Activated CD8-positive, alpha-beta memory T cell treated with anti-CD3 and anti-CD28 coated beads, Interleukin-2, amount 10 ng/mL, durations not matched to agents 7 days and 5 days (primary cell): Measurements from ENCODE around the gene VPREB3. TPM values are rescaled to one million over a fixed set of nuclear protein-coding genes. Genes with fewer than 3 reads are reported as not detected.

Source experiments
- ATAC-seq: fragments of 150-1000 bp; cut with Tn5 transposase; one replicate; pipeline ENCODE4 v1.10.0; 2021; ENCODE audit warnings: moderate library complexity
- CTCF ChIA-PET: fragments of 350-600 bp; sonication (Branson Sonifier 250); formaldehyde crosslinking; loops from one replicate; lab custom pipeline; 2021; ENCODE audit warnings: antibody characterized with exemption; lab: Charles Lee
- DNase-seq: peaks from one replicate; pipeline ENCODE4 v3.0.0-alpha.2; 2020
- H3K27ac Mint-ChIP-seq: one replicate; pipeline ENCODE4 v1.8.0; 2021; ENCODE audit warnings: mild to moderate bottlenecking, mixed read lengths
- H3K27me3 Mint-ChIP-seq: one replicate; pipeline ENCODE4 v1.8.0; 2021; ENCODE audit warnings: mixed read lengths
- H3K36me3 Mint-ChIP-seq: one replicate; pipeline ENCODE4 v1.8.0; 2021; ENCODE audit warnings: mild to moderate bottlenecking, mixed read lengths
- H3K4me1 Mint-ChIP-seq: one replicate; pipeline ENCODE4 v1.8.0; 2021; ENCODE audit warnings: mixed read lengths
- H3K4me3 Mint-ChIP-seq: one replicate; pipeline ENCODE4 v1.8.0; 2021; ENCODE audit warnings: mild to moderate bottlenecking, moderate library complexity, mixed read lengths
- H3K9me3 Mint-ChIP-seq: one replicate; pipeline ENCODE4 v1.8.0; 2022; ENCODE audit warnings: low read depth, mixed read lengths
- total RNA-seq, 2 experiments: library from RNA; stranded (reverse); gene quantifications; one replicate each; pipeline ENCODE4 v1.2.3, GENCODE V29; 2021

The VPREB3 gene
- total RNA-seq, 2 experiments from 2014 or later: 0.70 TPM; not detected in 1

DNA sequence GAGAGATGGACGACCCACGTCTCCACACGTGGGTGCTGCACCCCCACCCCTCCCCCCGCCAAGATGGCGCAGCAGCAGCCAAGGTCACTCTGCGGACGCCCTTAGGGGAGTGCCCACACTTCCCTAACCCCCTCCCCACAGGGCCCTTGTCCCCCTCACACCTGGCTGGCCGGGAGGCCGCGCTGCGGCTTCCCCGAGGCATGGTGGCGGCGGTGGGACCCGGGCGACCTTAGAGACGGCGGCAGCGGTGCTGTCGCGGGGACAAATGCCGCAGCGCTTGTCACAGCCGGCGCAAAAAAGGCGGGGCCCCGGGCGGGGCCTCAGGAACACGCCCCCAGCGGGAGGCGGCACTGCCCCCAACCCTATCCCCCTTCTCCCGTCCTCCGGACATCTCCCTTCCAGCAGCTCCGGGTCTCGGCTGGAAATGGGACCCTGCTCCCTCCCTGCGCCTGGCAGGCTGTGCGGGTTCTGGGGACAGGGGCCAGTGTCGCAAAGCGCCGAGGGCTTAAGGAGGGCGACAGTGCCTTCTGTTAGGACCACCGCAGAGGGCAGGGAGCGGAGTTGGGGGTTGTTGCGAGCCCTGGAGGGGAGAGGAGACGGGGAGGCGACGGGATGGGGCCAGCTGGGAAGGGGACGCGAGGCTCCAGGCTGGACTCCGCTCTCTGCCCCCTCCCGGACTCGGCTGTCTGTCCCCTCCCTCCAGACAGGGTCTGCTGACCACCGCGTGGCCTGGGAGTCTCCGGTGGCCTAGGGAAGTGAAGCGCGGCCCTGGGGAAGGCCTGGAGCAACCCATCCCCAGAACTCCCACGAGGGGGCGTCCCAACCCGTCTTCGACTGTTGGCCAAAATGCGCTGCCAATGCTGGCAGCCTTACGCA lies 13.7 kb upstream of the VPREB3 start, which contains the start of gene CHCHD10:
TSS of gene CHCHD10 (minus strand) at position 300 of the 876 bp plus-strand sequence. CDS start at position 202, 98 bp downstream.
- Mint-ChIP-seq H3K4me3 (peak within 1 kb of the TSS; percentile 75), H3K27me3 (no peaks in the 10 kb centered on the region), H3K4me1 (peaks cover 53% of the 10 kb centered on the region), H3K36me3 (peaks cover 3% of the 10 kb centered on the region), H3K9me3 (no peaks in the 10 kb centered on the region), H3K27ac (peak within 1 kb of the TSS; percentile 75)
- DNase-seq (peak; percentile 85), ATAC-seq (peak; percentile 71)
- CTCF ChIA-PET: interaction anchor here (0.5 to 8.8 kb wide), 16 partner anchors 10 to 273 kb away, joined by 3 to 95 read pairs (median 4); partner anchors contain the start of genes SLC2A11 and ZNF70

DNA sequence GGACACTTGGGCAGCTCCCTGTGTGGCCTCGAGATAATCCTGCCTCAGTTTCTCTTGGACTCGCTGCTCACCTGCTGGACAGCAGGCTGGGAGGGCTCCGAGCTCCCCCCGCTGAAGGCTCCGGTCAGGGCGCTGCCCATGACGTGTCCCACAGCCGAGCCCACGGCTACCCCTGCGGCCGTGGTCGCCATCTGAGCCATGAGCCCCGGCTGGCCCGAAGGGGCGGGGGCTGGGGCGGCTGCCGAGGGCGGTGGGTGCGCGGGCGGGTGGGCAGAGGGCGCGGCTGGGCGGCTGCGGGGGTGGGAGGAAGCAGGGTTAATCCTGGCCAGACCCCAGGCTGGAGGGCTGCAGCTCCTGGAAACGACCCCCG lies 13.1 kb upstream of the VPREB3 start:
- H3K4me1 Mint-ChIP-seq: peaks cover 57% of the 10 kb centered on the region
- peaks cover 3% of the 10 kb centered on the region for H3K36me3 Mint-ChIP-seq
- no peak for DNase-seq
- no peaks in the 10 kb centered on the region for H3K9me3 Mint-ChIP-seq
- H3K27ac Mint-ChIP-seq: peak overlapping the region; percentile 73
- ATAC-seq: peak; percentile 6
- CTCF ChIA-PET: interaction anchor here (0.5 to 8.8 kb wide), 18 partner anchors 12 to 177 kb away, joined by 3 to 95 read pairs (median 5); partner anchors contain the start of genes SLC2A11 and ZNF70
- no peaks in the 10 kb centered on the region for H3K27me3 Mint-ChIP-seq
- H3K4me3 Mint-ChIP-seq: peak overlapping the region; percentile 75

DNA sequence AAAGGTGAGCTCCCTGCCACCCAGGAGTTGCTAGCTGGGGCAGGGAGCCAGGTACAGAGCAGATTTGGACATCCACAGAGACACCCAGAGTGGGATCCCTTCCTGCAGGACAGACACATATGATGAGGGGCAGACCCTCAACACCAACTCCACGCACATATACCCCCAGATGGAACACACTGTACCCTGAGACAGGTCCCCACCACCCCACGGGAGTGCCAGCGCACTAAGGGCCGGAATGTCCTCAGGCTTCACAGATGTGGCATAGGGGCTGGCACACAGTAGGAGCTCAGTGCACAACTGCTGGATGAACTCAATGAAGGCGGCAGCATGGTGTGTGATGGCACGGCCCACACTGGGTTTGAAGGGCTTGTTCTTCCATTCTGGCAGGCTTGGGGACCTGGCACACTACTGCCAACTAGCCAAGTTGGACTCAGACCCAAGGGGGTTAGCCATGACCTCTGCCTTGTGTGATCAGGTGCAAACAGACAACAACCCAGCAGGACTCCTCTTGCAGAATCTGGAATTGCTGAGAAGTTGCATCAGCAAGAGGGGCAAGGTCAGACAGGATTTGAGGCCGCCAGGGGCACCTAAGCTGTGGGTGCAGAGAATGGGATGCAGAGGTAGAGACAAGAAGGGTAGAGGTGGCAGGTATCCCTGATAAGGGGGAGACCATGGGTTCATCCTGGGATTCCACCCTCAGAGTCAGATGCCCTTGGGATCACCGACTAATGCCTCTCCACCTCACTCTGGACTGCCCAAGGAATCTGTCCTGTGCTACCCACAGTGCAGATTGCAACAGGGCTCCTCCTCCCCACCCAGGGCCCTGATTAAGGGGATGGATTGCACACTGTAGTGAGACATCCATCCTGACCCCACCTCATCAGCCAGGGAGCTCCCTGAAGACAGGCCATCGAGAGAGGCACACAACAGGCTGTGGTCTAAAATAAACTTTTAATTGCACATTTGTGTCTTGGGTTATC lies 11.0 kb upstream of the VPREB3 start:
- no peaks in the 10 kb centered on the region for H3K27me3 Mint-ChIP-seq
- ATAC-seq (no peak), DNase-seq (no peak)
- H3K36me3 Mint-ChIP-seq: peaks cover 3% of the 10 kb centered on the region
- no peaks in the 10 kb centered on the region for H3K9me3 Mint-ChIP-seq
- H3K4me3 Mint-ChIP-seq: no peak overlapping the region
- CTCF ChIA-PET: interaction anchor here (0.9 to 8.8 kb wide), 10 partner anchors 10 to 174 kb away, joined by 3 to 95 read pairs (median 5); partner anchors contain the start of gene ZNF70
- H3K27ac Mint-ChIP-seq: peak overlapping the region; percentile 61
- H3K4me1 Mint-ChIP-seq: peaks cover 46% of the 10 kb centered on the region

DNA sequence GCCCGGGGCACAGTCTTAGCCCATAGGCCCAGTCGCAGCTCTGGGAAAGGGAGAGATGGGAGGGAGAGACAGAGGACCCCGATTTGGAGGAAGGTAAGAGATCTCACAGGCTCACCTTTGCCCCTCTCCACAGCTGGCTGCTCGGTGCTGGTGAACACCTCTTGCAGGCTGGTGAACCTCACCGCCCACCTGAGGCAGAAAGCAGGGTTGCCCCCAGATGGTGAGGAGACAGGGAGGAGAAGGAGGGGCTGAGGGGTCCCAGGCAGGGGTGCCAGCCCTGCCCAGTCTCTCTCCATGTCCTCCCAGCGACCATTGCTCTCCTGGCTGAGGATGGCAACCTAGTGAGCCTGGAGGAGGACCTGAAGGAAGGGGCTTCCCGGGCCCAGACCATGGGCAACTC lies 9.7 kb upstream of the VPREB3 start:
- CTCF ChIA-PET: interaction anchor here (1.1 to 1.8 kb wide), 6 partner anchors 11 to 130 kb away, joined by 3 to 5 read pairs (median 4); partner anchors contain the start of genes MIF and SLC2A11
- H3K36me3 Mint-ChIP-seq: peaks cover 3% of the 10 kb centered on the region
- no peak for DNase-seq
- no peaks in the 10 kb centered on the region for H3K9me3 Mint-ChIP-seq
- H3K27me3 Mint-ChIP-seq: no peaks in the 10 kb centered on the region
- H3K4me3 Mint-ChIP-seq: peak overlapping the region; percentile 47
- H3K27ac Mint-ChIP-seq: peak overlapping the region; percentile 83
- no peak for ATAC-seq
- H3K4me1 Mint-ChIP-seq: peaks cover 43% of the 10 kb centered on the region

DNA sequence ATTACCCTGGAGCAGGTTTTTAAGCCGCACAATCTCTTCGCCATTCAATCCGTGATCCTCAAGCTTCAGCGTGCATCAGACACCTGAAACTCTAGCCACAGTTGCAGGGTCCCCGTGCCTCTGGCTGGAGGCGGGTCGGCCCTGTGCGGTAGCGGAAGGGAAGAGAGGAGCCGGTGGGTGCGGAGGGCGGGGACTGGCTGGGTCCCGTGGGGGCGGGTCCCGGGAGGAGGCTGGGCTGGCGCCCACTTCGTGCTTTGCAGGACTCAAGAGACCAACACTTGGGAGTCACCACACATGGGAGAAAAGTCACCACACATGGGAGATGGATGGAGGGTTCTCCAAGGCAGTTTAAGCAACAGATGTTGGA lies 9.3 kb upstream of the VPREB3 start:
- Mint-ChIP-seq H3K27ac (peak overlapping the region; percentile 83), H3K4me3 (peak overlapping the region; percentile 47), H3K4me1 (peaks cover 43% of the 10 kb centered on the region)

DNA sequence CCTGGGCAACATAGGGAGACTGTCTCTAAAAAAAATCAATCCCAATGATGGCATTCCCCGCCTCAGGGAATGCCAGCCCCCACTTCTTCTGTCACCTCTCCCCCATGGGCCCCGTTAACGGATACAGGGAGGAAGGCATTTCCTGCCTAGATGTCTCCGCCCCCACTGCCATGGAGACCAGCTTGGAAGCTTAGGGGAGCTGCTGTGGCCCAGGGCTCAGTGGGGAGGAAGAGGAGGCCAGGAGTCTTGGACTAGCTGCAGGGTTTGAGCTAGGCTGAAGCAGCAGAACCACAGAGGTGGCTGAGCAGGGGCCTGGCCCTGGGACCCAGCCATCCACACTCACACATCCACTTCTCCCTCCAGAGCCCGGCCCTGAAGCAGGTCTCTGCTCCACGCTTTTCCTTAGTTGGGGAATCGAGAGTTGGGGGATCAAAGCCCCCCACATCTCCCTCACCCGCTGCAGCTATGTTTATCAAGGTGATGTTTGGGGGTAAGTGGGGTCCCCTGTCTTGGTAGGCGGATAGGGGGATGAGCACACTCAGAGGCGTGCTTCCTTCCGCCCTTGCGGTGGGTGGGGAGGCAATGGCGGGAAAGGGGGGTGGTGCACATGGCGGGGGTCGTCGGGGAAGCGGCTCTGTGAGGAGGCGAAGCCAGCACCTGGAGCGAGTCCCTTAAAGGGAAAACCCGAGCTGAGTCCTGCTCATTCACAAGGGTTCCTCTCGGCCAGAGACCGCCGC lies 8.8 kb upstream of the VPREB3 start, which contains the start of gene C22orf15:
TSS of gene C22orf15 (plus strand) at position 149 of the 737 bp plus-strand sequence. CDS start at position 466, 317 bp downstream.
- ATAC-seq (peak; percentile 6), DNase-seq (peak; percentile 62)
- peak within 1 kb of the TSS; percentile 83 for H3K27ac Mint-ChIP-seq
- peaks cover 3% of the 10 kb centered on the region for H3K36me3 Mint-ChIP-seq
- H3K4me3 Mint-ChIP-seq: peak within 1 kb of the TSS; percentile 47
- H3K4me1 Mint-ChIP-seq: peaks cover 43% of the 10 kb centered on the region
- H3K27me3 Mint-ChIP-seq: no peaks in the 10 kb centered on the region
- no peaks in the 10 kb centered on the region for H3K9me3 Mint-ChIP-seq
- CTCF ChIA-PET: interaction anchor here (0.8 to 1.8 kb wide), 7 partner anchors 9 to 135 kb away, joined by 3 to 5 read pairs (median 3); partner anchors contain the start of genes MIF and SLC2A11

More for the DNA sequence above, 9.3 kb upstream of the VPREB3 start:
- ATAC-seq: peak; percentile 57
- H3K27me3 Mint-ChIP-seq: no peaks in the 10 kb centered on the region
- DNase-seq: peak; percentile 75
- CTCF ChIA-PET: interaction anchor here (0.8 to 1.8 kb wide), 9 partner anchors 10 to 136 kb away, joined by 3 to 5 read pairs (median 3); partner anchors contain the start of genes MIF and SLC2A11
- H3K9me3 Mint-ChIP-seq: no peaks in the 10 kb centered on the region
- peaks cover 3% of the 10 kb centered on the region for H3K36me3 Mint-ChIP-seq

DNA sequence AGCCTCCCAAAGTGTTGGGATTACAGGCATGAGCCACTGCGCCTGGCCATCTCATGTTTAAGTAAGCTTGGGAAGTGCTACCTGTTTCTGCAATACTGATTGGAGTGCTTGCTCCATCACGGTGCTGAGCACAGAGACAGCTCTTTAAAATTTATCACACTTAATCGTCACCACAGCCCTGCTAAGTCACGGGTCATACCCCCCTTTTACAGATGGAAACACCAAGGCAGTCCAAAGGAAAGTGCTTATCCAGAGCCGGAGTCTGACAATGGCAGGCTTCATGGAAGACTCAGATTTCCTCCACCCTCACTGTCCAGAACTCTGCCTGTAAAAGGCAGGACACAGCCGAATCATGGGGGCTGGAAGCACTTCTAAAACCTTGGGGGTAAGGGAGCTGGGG lies 5.8 kb upstream of the VPREB3 start:
- peaks cover 30% of the 10 kb centered on the region for H3K4me1 Mint-ChIP-seq
- ATAC-seq (no peak), DNase-seq (no peak)
- H3K27me3 Mint-ChIP-seq: no peaks in the 10 kb centered on the region
- no peak overlapping the region for H3K4me3 Mint-ChIP-seq
- H3K36me3 Mint-ChIP-seq: no peaks in the 10 kb centered on the region
- CTCF ChIA-PET: interaction anchor here (1.0 to 1.4 kb wide), 3 partner anchors 9 to 132 kb away, joined by 4 to 6 read pairs (median 5); partner anchors contain the start of gene ZNF70
- no peak overlapping the region for H3K27ac Mint-ChIP-seq
- H3K9me3 Mint-ChIP-seq: no peaks in the 10 kb centered on the region

DNA sequence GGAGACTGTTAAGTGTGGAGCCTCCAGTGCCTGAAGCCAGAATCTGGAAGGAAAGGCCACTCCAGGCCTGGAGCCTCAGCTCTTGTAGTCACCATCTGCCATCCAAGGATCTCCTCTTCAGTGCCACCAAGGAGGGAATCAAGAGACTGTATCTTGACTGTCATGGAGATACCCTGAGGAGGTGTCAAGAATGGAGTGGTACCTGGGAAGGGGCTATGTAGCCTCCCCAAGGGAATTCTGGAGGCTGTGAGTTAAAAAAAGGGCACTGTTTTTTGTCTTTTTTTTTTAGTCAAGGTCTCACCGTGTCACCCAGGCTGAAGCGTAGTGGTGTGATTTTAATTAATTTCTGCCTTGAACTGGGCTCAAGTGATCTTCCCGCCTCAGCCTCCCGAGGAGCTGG lies 5.3 kb upstream of the VPREB3 start:
- CTCF ChIA-PET: interaction anchor here (0.9 to 1.4 kb wide), 3 partner anchors 9 to 90 kb away, joined by 3 to 5 read pairs (median 4); partner anchors contain the start of gene ZNF70

DNA sequence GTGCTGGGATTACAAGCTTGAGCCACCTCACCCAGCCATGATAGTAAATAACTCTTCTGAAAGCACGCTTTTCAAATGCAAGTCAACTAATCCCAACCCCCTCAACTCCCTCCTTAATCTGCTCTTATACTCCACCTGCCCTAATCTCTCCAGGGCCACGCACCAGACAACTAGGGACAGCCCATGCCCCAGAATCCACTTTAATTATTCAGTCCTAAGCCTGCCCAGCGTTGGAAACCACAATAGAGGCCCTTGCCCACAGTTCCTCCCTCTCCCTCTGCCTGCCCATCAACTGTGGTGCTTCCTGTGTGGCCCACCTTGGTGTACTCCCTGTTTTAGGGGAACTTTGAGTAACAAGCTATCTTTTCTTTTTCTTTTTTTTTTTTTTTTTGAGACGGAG lies 2.7 kb upstream of the VPREB3 start:
- CTCF ChIA-PET: no interaction called here
- DNase-seq (no peak), ATAC-seq (no peak)
- Mint-ChIP-seq H3K27ac (no peak overlapping the region), H3K27me3 (no peaks in the 10 kb centered on the region), H3K9me3 (no peaks in the 10 kb centered on the region), H3K36me3 (no peaks in the 10 kb centered on the region), H3K4me1 (peaks cover 6% of the 10 kb centered on the region), H3K4me3 (no peak overlapping the region)

More for the DNA sequence above, 5.3 kb upstream of the VPREB3 start:
- ATAC-seq: no peak
- peaks cover 25% of the 10 kb centered on the region for H3K4me1 Mint-ChIP-seq
- H3K9me3 Mint-ChIP-seq: no peaks in the 10 kb centered on the region
- no peak overlapping the region for H3K27ac Mint-ChIP-seq
- no peak for DNase-seq
- no peaks in the 10 kb centered on the region for H3K36me3 Mint-ChIP-seq
- H3K4me3 Mint-ChIP-seq: no peak overlapping the region
- H3K27me3 Mint-ChIP-seq: no peaks in the 10 kb centered on the region

DNA sequence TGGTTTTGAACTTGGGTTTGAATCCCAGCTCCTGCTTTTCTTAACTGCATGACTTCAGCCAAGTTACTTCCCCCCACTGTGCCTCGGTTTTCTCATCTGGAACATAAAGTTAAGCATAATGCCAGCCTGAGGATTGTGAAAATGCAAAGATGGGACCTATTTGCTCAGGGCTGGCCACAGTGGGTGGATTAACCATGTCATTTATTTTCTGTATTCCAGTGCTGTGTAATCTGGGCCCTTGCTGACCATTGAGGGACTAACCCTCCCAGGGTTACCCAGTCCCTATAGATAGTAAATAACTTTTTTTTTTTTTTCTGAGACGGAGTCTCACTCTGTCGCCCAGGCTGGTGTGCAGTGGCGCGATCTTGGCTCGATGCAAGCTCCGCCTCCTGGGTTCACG lies 1.5 kb upstream of the VPREB3 start:
- DNase-seq: no peak
- no peak for ATAC-seq
- H3K4me1 Mint-ChIP-seq: peaks cover 9% of the 10 kb centered on the region
- no peaks in the 10 kb centered on the region for H3K9me3 Mint-ChIP-seq
- H3K36me3 Mint-ChIP-seq: no peaks in the 10 kb centered on the region
- H3K27ac Mint-ChIP-seq: no peak overlapping the region
- CTCF ChIA-PET: interaction anchor here (0.6 to 1.3 kb wide), 4 partner anchors 9 to 65 kb away, joined by 3 to 11 read pairs (median 4); no protein-coding TSS in a partner anchor
- H3K27me3 Mint-ChIP-seq: no peaks in the 10 kb centered on the region
- H3K4me3 Mint-ChIP-seq: no peak overlapping the region

DNA sequence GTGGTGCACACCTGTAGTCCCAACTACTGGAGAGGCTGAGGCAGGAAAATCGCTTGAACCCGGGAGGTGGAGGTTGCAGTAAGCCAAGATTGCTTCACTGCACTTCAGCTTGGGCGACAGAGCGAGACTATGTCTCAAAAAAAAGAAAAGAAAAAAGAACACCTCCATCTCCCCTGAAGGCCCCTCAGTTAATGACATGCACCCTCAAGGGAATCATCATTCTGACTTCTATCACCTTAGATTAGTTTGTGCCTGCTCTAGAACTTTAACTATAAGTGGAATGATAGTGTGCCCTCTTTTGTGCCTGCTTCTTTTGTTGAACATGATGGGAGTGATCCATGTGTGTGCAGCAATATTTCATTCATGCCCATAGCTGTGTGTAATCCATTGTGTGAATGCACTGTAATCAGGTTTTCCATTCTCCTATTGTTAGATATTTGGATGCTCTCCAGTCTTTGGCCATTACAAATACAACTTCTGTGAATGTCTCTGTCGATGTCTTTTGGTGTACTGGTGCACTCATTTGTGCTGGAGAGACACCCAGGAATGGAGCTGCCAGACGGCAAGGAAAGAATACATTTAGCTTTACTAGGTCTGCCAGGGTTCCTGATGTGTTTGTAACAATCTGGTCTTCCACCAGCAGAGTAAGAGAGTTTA lies 883 bp upstream of the VPREB3 start:
- ATAC-seq (no peak), DNase-seq (no peak)
- Mint-ChIP-seq H3K9me3 (no peaks in the 10 kb centered on the region), H3K27ac (no peak overlapping the region), H3K4me1 (peaks cover 14% of the 10 kb centered on the region), H3K36me3 (no peaks in the 10 kb centered on the region), H3K4me3 (no peak overlapping the region), H3K27me3 (no peaks in the 10 kb centered on the region)
- CTCF ChIA-PET: interaction anchor here (0.6 to 1.4 kb wide), 6 partner anchors 10 to 66 kb away, joined by 3 to 11 read pairs (median 3); no protein-coding TSS in a partner anchor
